SK-N-SH (cell line): ENCODE results near the gene PHC2. TPM values are rescaled to one million over a fixed set of nuclear protein-coding genes. Genes with fewer than 3 reads are reported as not detected.

Experiments used
- CTCF ChIA-PET: fragments of 300-600, 350-600 bp; formaldehyde crosslinking; extraction: SDS; loops from one replicate; lab custom pipeline; 2021; lab: Yijun Ruan, JAX
- POLR2A ChIA-PET: fragments of 350-600 bp; sonication (Branson Sonifier 250); formaldehyde crosslinking; extraction: SDS; loops from one replicate; lab custom pipeline; 2020; ENCODE audit warnings: antibody characterized with exemption, inconsistent platforms; lab: Yijun Ruan, JAX
- DNase-seq: peaks from one replicate; pipeline ENCODE4 v3.0.0; 2012
- H2AFZ ChIP-seq: fragments of 200-600 bp; sonication (generic); 2 replicates; pipeline ENCODE4 v1.8.1; 2016; ENCODE audit warnings: antibody characterized with exemption, mild to moderate bottlenecking, low read depth
- H3F3A ChIP-seq: fragments of 200-600 bp; sonication (generic); replicated peaks from 2 replicates; pipeline ENCODE3; 2016; ENCODE audit warnings: antibody characterized with exemption, mild to moderate bottlenecking; ENCODE audit not compliant: insufficient read depth
- H3K27ac ChIP-seq, 2 experiments: fragments of 200-500 bp in 1 of 2; fragments of 200-600 bp in 1 of 2; sonication (Bioruptor generic) in 1 of 2; sonication (generic), shearing (Covaris generic) in 1 of 2; 2 replicates each; pipeline versions ENCODE4 v1.5.1 to v1.6.1; 2014 to 2016; ENCODE audit warnings: low read depth in 2 of 2, inconsistent platforms in 1 of 2, low read length in 1 of 2, mild to moderate bottlenecking in 1 of 2, mixed read lengths in 1 of 2
- H3K27me3 ChIP-seq: fragments of 200-600 bp; sonication (generic), shearing (Covaris generic); 2 replicates; pipeline ENCODE4 v1.6.1; 2016; ENCODE audit warnings: mixed run types; ENCODE audit not compliant: insufficient read depth
- H3K36me3 ChIP-seq, 2 experiments: fragments of 200-500 bp in 1 of 2; fragments of 200-600 bp in 1 of 2; sonication (Bioruptor generic) in 1 of 2; sonication (generic) in 1 of 2; replicated peaks in 1 of 2; 2 replicates each; pipeline versions ENCODE3 to v1.5.1; 2014 to 2016; ENCODE audit warnings: low read length in 1 of 2, mild to moderate bottlenecking in 1 of 2; ENCODE audit not compliant: insufficient read depth in 2 of 2, control insufficient read depth in 1 of 2
- H3K4me1 ChIP-seq, 2 experiments: fragments of 200-500 bp in 1 of 2; fragments of 200-600 bp in 1 of 2; sonication (Bioruptor generic) in 1 of 2; sonication (generic), shearing (Covaris generic) in 1 of 2; 2 replicates each; pipeline versions ENCODE4 v1.5.1 to v1.6.1; 2014 to 2016; ENCODE audit warnings: low read depth in 1 of 2, low read length in 1 of 2, mixed run types in 1 of 2; ENCODE audit not compliant: insufficient read depth in 2 of 2, control insufficient read depth in 1 of 2
- H3K4me2 ChIP-seq: fragments of 200-600 bp; sonication (generic), shearing (Covaris generic); 2 replicates; pipeline ENCODE4 v1.6.1; 2017; ENCODE audit warnings: mixed run types
- H3K4me3 ChIP-seq, 2 experiments: fragments of 200-500 bp in 1 of 2; fragments of 200-600 bp in 1 of 2; sonication (Bioruptor generic) in 1 of 2; sonication (generic), shearing (Covaris generic) in 1 of 2; 2 replicates each; pipeline versions ENCODE4 v1.5.1 to v1.8.1; 2014 to 2016; ENCODE audit warnings: low read depth in 2 of 2, inconsistent platforms in 1 of 2, low read length in 1 of 2, mild to moderate bottlenecking in 1 of 2, mixed read lengths in 1 of 2, moderate library complexity in 1 of 2
- H3K79me2 ChIP-seq: fragments of 200-600 bp; sonication (generic); 2 replicates; pipeline ENCODE4 v1.8.1; 2017; ENCODE audit warnings: mild to moderate bottlenecking; ENCODE audit not compliant: insufficient read depth
- H3K9ac ChIP-seq: fragments of 200-600 bp; sonication (generic); 2 replicates; pipeline ENCODE4 v1.6.1; 2017; ENCODE audit warnings: mixed run types
- H3K9me2 ChIP-seq: fragments of 200-600 bp; sonication (generic); 2 replicates; pipeline ENCODE4 v1.6.1; 2017; ENCODE audit warnings: mixed run types
- H3K9me3 ChIP-seq: fragments of 200-600 bp; sonication (generic); 2 replicates; pipeline ENCODE4 v1.6.1; 2017; ENCODE audit warnings: mixed run types, mild to moderate bottlenecking, moderate library complexity
- H4K20me1 ChIP-seq: fragments of 200-600 bp; sonication (generic); 2 replicates; pipeline ENCODE4 v1.6.1; 2017; ENCODE audit warnings: mild to moderate bottlenecking, mixed run types; ENCODE audit not compliant: insufficient read depth
- CTCF ChIP-seq: fragments of 200-600 bp; sonication (generic); IDR thresholded peaks from 2 replicates; pipeline ENCODE4 v1.6.1; 2017; ENCODE audit warnings: antibody characterized with exemption, mild to moderate bottlenecking, moderate library complexity
- ELF1 ChIP-seq: IDR thresholded peaks from 2 replicates; pipeline ENCODE4 v1.4.0; 2012
- FOSL2 ChIP-seq: IDR thresholded peaks from 2 replicates; pipeline ENCODE4 v1.4.0; 2012; ENCODE audit warnings: low read depth, mild to moderate bottlenecking, moderate library complexity, borderline replicate concordance
- GATA2 ChIP-seq: sonication (generic); formaldehyde crosslinking; IDR thresholded peaks from 2 replicates; pipeline ENCODE4 v1.5.0; 2020; ENCODE audit warnings: mild to moderate bottlenecking, missing genetic modification reagents
- JUND ChIP-seq: IDR thresholded peaks from 2 replicates; pipeline ENCODE4 v1.4.0; 2012
- MAX ChIP-seq: IDR thresholded peaks from 2 replicates; pipeline ENCODE4 v1.4.0; 2012; ENCODE audit warnings: low read depth
- MXI1 ChIP-seq: IDR thresholded peaks from 2 replicates; pipeline ENCODE4 v1.6.1; 2012; ENCODE audit warnings: mild to moderate bottlenecking, low read depth, low read length, improper control_type of control experiment
- NRF1 ChIP-seq: IDR thresholded peaks from 2 replicates; pipeline ENCODE4 v1.6.1; 2012; ENCODE audit warnings: low read depth, mild to moderate bottlenecking, low read length
- RAD21 ChIP-seq: IDR thresholded peaks from 2 replicates; pipeline ENCODE4 v1.6.1; 2012; ENCODE audit warnings: mild to moderate bottlenecking, low read length
- TCF12 ChIP-seq: IDR thresholded peaks from 2 replicates; pipeline ENCODE4 v1.4.0; 2012
- USF1 ChIP-seq: IDR thresholded peaks from 2 replicates; pipeline ENCODE4 v1.4.0; 2012; ENCODE audit warnings: low read depth, borderline replicate concordance
- USF2 ChIP-seq: fragments of 150-350 bp; IDR thresholded peaks from 2 replicates; pipeline ENCODE4 v1.6.1; 2017; ENCODE audit warnings: antibody characterized with exemption, low read length, low read depth, borderline replicate concordance
- WGBS: methylation state at CpG from one replicate; pipeline ENCODE4 v1.1.6; 2017; ENCODE audit warnings: low lambda C conversion rate; 5-methylcytosine and 5-hydroxymethylcytosine counted together
- polyA plus RNA-seq, 3 experiments: library from polyadenylated mRNA; depleted of rRNA; stranded (reverse); fragments of >200 nt; gene quantifications; 2 replicates each; pipeline ENCODE4 v1.2.3, GENCODE V29; 2012

The PHC2 gene
- polyA plus RNA-seq (2012; rRNA removed): 69.5 and 98.7 TPM in 2 replicates
- polyA plus RNA-seq (2012; cell fraction: cytosol; rRNA removed): 70.8 and 111 TPM in 2 replicates
- polyA plus RNA-seq (2012; cell fraction: nucleus; rRNA removed): 124 and 128 TPM in 2 replicates

- peak within 1 kb of the TSS; percentile 71 to 87 for H3K4me3 ChIP-seq
- H3K27me3 ChIP-seq: no peaks in the 10 kb centered on the region
- peaks cover 14% of the 10 kb centered on the region for H3K79me2 ChIP-seq
- H3K9ac ChIP-seq: peak within 1 kb of the TSS; percentile 71
- peaks cover 40% of the 10 kb centered on the region for H3F3A ChIP-seq
- peak within 1 kb of the TSS in 1 of 2 experiments; percentile 97; a peak in 2 of 4 replicates for H3K27ac ChIP-seq
- peak within 1 kb of the TSS; percentile 67; the same call in 1 of the 2 replicates for H2AFZ ChIP-seq
- no peaks in the 10 kb centered on the region for H3K9me2 ChIP-seq
- WGBS: 10% methylated on average over 7 of the region's 91 CpGs
- TF ChIP-seq JUND (no peak), FOSL2 (no peak), RAD21 (peak; percentile 17; the same call in 1 of the 2 replicates), MAX (peak; percentile 74), TCF12 (no peak), MXI1 (peak; percentile 39), USF2 (peak; percentile 89), USF1 (peak; percentile 96), ELF1 (no peak), GATA2 (no peak), NRF1 (peak; percentile 59), CTCF (peak; percentile 33)
- no peaks in the 10 kb centered on the region for H3K9me3 ChIP-seq
- DNase-seq: peak; percentile 97
- ChIA-PET POLR2A (no interaction called here), CTCF (interaction anchor here (0.7 to 1.6 kb wide), 5 partner anchors 8 to 334 kb away, joined by 3 to 4 read pairs (median 3); no protein-coding TSS in a partner anchor)
- no peaks in the 10 kb centered on the region for H4K20me1 ChIP-seq
- H3K4me1 ChIP-seq: peaks cover 13 to 48% of the 10 kb centered on the region in 2 experiments
- H3K4me2 ChIP-seq: peak within 1 kb of the TSS; percentile 84
- H3K36me3 ChIP-seq: no peaks in the 10 kb centered on the region
These were observed at the start of gene PHC2 for GRCh38 chr1:33430692-33431593. Gene PHC2, minus strand, starts transcription at chr1:33431095. Its CDS starts 55,556 bp downstream, at chr1:33375539.
